Coronary artery (tissue), 2 donors: ENCODE measurements around the gene TMEM114.
A peak's percentile ranks its signal among the peaks of the same experiment; 100 is the strongest.

Experiments used
- DNase-seq: peaks from one replicate; pipeline ENCODE4 v3.0.0-alpha.2; 2017; ENCODE audit warnings: low spot score
- H3K27ac ChIP-seq, 2 donors: fragments of 200-600 bp; sonication (generic); one replicate each; pipeline ENCODE4 v1.5.1; 2016 to 2019
- H3K4me3 ChIP-seq: fragments of 200-600 bp; sonication (generic); 2 replicates; pipeline ENCODE4 v1.5.1; 2016; ENCODE audit warnings: mild to moderate bottlenecking, moderate library complexity
- CTCF ChIP-seq: fragments of 200-600 bp; sonication (generic); IDR thresholded peaks from one replicate; pipeline ENCODE4 v1.5.1; 2019; ENCODE audit warnings: antibody characterized with exemption

Gene TMEM114

DNA sequence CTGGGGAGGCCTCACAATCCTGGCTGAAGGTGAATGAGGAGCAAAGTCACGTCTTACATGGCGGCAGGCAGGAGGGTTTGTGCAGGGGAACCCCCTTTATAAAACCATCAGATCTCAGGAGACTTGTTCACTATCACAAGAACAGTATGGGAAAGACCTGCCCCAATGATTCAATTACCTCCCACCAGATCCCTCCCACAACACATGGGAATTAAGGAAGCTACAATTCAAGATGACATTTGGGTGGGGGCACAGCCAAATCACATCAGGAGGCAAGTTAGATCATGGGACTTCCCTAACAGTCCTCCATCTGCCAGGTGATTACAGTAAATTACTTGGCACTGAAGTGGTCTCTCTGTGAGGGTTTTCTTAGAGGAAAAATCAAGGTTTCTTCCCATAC lies 5.3 kb downstream of the TMEM114 start:
- DNase-seq = no peak
- Histone ChIP-seq H3K27ac (no peak overlapping the region), H3K4me3 (no peak overlapping the region)
- TF ChIP-seq CTCF = no peak

- no peak for TF ChIP-seq CTCF
- Histone ChIP-seq H3K27ac (no peak overlapping the region), H3K4me3 (no peak overlapping the region)
- DNase-seq = no peak
Measured at GRCh38 chr16:8583732-8584131, 6.6 kb downstream of the TMEM114 start.

- no peak overlapping the region for H3K4me3 ChIP-seq
- no peak overlapping the region for H3K27ac ChIP-seq
- no peak for TF ChIP-seq CTCF
Measured at GRCh38 chr16:8583199-8583598, 7.1 kb downstream of the TMEM114 start.

DNA sequence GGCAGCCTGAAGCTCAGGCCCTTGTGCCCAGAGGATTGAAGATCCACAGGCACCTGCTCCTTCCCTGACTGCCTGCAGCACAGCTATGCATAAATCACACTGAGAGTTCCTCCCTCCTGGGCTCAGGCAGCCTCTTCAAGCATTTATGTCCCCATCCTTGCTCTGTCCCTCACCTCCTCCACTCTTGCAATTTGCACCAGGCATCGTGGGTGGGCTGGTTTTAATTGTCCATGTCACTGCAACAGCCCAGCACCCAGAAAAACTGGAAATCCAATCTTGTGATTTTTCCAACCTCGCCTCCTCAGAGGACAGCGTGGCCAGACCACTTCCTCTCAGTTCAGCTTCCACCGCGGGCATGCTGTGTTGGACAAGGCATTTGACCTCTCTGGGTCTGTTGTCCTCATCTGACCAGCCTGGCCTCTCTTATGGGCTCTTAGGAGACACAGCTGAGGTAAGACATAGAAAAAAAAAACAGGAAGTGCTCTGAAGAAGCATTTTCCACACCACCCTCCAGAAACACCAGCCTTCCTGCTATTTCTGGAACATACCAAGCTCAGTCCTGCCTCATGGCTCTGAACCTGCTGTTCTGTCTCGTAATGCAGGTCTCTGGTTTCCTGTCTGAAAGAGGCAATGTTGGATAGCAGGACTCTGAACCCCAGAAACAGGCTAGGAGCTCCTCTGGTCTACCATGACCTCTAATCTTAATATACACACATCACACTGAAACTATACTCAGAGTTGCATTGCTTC lies 8.3 kb downstream of the TMEM114 start:
- H3K27ac ChIP-seq = peak overlapping the region in 1 of 2 donors; percentile 20
- H3K4me3 ChIP-seq = no peak overlapping the region
- TF ChIP-seq CTCF = no peak
- DNase-seq = no peak

More at GRCh38 chr16:8583199-8583598, 7.1 kb downstream of the TMEM114 start:
- no peak for DNase-seq

- DNase-seq = no peak
- no peak overlapping the region for H3K27ac ChIP-seq
- no peak overlapping the region for H3K4me3 ChIP-seq
- TF ChIP-seq CTCF = no peak
Measured at GRCh38 chr16:8579559-8579958, 10.8 kb downstream of the TMEM114 start.

- Histone ChIP-seq H3K27ac (no peak overlapping the region), H3K4me3 (no peak overlapping the region)
- DNase-seq = no peak
- TF ChIP-seq CTCF = no peak
Measured at GRCh38 chr16:8577678-8578304, 12.5 kb downstream of the TMEM114 start.
